Measurements from ENCODE around the gene KLRC1.
"Not testable (repeated sequence)": the region's sequence is repeated elsewhere in the genome, so short reads cannot be mapped to it uniquely, and the experiment has no call there.

Gene KLRC1

DNA sequence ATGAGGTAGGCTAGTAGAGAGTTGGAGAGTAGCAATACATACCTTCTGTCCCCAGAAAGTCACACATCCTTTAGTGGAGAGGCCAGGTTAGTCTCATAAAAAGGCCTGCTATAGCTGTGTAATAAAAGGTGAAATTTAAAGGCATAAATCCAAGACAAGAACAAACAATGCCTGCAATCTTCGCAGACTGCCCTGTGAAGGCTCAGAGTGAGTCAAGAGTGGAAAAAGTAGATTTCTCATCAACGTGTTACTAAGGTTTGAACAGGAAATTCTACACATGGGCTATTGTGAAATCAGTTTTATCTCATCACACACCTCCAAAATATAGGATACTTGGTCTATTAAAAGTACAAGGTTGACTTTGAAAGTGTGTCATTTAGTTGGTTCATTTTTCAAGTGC, at the start of gene KLRC1:
KLRC1 (minus strand) TSS at position 222 of the 400 bp plus-strand sequence. CDS start 2,221 bp downstream, outside the sequence.
- Histone ChIP-seq H3K9me3 (ENCODE audit: low read length) (no peaks in the 10 kb centered on the region), H2AFZ (ENCODE audit: low read depth, low read length) (no peak within 1 kb of the TSS), H3K4me3 (ENCODE audit: low read length) (no peak within 1 kb of the TSS), H3K4me1 (ENCODE audit: insufficient read depth, low read length) (no peaks in the 10 kb centered on the region), H3K27me3 (ENCODE audit: insufficient read depth, low read length) (no peaks in the 10 kb centered on the region), H3K36me3 (ENCODE audit: insufficient read depth, low read length) (no peaks in the 10 kb centered on the region)

DNA sequence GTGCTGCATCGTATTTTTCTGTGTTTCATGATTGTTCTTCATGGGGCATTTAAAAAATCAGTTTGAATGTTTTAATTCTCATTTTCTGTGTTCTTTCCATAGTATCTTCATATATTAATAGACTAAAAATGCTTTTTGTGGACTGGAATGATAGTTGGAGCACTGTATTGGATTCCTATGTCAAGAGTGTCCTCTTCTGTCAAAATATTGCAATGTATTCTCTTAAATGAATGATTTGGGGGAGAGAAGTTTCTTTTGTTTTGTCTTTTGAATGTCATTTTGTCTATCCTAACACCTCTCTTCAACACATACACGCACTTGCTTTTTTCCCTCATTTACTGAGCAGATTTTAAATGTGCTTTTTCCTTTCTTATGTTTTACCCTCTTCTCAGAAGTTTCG, 47.9 kb upstream of the KLRC1 start:
- Histone ChIP-seq H3K4me3 (ENCODE audit: low read length) (no peak overlapping the region), H3K27me3 (ENCODE audit: insufficient read depth, low read length) (no peaks in the 10 kb centered on the region), H3K36me3 (ENCODE audit: insufficient read depth, low read length) (no peaks in the 10 kb centered on the region), H3K4me1 (ENCODE audit: insufficient read depth, low read length) (peaks cover 2% of the 10 kb centered on the region), H2AFZ (ENCODE audit: low read depth, low read length) (no peak overlapping the region), H3K9me3 (ENCODE audit: low read length) (no peaks in the 10 kb centered on the region)

DNA sequence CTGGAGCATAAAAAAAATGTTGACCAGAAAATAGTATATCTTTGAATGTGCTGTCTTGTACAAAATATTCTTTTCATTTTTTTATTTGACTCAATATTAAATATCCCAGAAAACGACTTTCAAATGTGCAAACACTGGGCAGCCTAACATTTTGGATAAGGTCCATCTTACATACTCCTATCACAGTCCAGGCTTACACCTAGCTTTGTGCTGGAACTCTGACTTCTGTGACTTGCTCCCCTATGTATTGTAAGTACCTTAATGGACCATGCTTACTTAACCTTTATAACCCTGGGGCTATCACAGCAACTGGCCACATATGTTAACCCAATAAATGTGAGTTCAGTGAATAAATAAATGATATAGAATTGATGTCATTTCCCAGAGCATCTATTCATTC, 44.9 kb upstream of the KLRC1 start:
- Histone ChIP-seq H3K36me3 (ENCODE audit: insufficient read depth, low read length) (no peaks in the 10 kb centered on the region), H3K27me3 (ENCODE audit: insufficient read depth, low read length) (no peaks in the 10 kb centered on the region), H2AFZ (ENCODE audit: low read depth, low read length) (no peak overlapping the region), H3K4me1 (ENCODE audit: insufficient read depth, low read length) (peaks cover 2% of the 10 kb centered on the region), H3K9me3 (ENCODE audit: low read length) (no peaks in the 10 kb centered on the region), H3K4me3 (ENCODE audit: low read length) (no peak overlapping the region)

GRCh38 chr12:10497602-10498001, 44.4 kb upstream of the KLRC1 start:
- Histone ChIP-seq H3K4me3 (ENCODE audit: low read length) (no peak overlapping the region), H3K4me1 (ENCODE audit: insufficient read depth, low read length) (peaks cover 2% of the 10 kb centered on the region), H3K36me3 (ENCODE audit: insufficient read depth, low read length) (no peaks in the 10 kb centered on the region), H3K9me3 (ENCODE audit: low read length) (no peaks in the 10 kb centered on the region), H3K27me3 (ENCODE audit: insufficient read depth, low read length) (no peaks in the 10 kb centered on the region), H2AFZ (ENCODE audit: low read depth, low read length) (no peak overlapping the region)

- Histone ChIP-seq H2AFZ (ENCODE audit: low read depth, low read length) (no peak overlapping the region), H3K4me1 (ENCODE audit: insufficient read depth, low read length) (peaks cover 2% of the 10 kb centered on the region), H3K36me3 (ENCODE audit: insufficient read depth, low read length) (no peaks in the 10 kb centered on the region), H3K27me3 (ENCODE audit: insufficient read depth, low read length) (no peaks in the 10 kb centered on the region), H3K4me3 (ENCODE audit: low read length) (no peak overlapping the region), H3K9me3 (ENCODE audit: low read length) (no peaks in the 10 kb centered on the region)
Measured at GRCh38 chr12:10491766-10492165, 38.6 kb upstream of the KLRC1 start.

GRCh38 chr12:10487328-10487727, 34.2 kb upstream of the KLRC1 start:
- not testable (repeated sequence) for H2AFZ ChIP-seq (ENCODE audit: low read depth, low read length); H3K9me3 ChIP-seq (ENCODE audit: low read length); H3K27me3 ChIP-seq (ENCODE audit: insufficient read depth, low read length); H3K36me3 ChIP-seq (ENCODE audit: insufficient read depth, low read length); H3K4me1 ChIP-seq (ENCODE audit: insufficient read depth, low read length); H3K4me3 ChIP-seq (ENCODE audit: low read length)

DNA sequence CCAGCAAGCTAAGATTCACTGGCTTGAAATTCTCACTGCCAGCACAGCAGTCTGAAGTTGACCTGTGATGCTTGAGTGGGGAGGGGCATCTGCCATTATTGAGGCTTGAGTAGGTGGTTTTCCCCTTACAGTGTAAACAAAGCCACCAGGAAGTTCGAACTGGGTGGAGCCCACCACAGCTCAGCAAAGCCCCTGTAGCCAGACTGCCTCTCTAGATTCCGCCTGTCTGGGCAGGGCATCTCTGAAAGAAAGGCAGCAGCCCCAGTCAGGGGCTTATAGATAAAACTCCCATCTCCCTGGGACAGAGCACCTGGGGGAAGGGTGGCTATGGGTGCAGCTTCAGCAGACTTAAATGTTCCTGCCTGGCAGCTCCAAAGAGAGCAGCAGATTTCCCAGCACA, 28.7 kb upstream of the KLRC1 start:
- not testable (repeated sequence) for H3K9me3 ChIP-seq (ENCODE audit: low read length); H3K27me3 ChIP-seq (ENCODE audit: insufficient read depth, low read length); H3K4me1 ChIP-seq (ENCODE audit: insufficient read depth, low read length); H3K4me3 ChIP-seq (ENCODE audit: low read length); H3K36me3 ChIP-seq (ENCODE audit: insufficient read depth, low read length); H2AFZ ChIP-seq (ENCODE audit: low read depth, low read length)

DNA sequence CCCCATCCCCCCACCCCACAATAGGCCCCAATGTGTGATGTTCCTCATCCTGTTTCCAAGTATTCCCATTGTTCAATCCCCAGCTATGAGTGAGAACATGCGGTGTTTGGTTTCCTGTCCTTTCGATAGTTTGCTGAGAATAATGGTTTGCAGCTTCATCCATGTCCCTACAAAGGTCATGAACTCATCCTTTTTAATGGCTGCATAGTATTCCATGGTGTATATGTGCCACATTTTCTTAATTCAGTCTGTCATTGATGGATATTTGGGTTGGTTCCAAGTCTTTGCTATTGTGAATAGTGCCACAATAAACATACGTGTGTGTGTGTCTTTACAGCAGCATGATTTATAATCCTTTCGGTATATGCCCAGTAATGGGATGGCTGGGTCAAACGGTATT, 19.6 kb upstream of the KLRC1 start:
- not testable (repeated sequence) for H3K27me3 ChIP-seq (ENCODE audit: insufficient read depth, low read length); H3K4me3 ChIP-seq (ENCODE audit: low read length); H3K9me3 ChIP-seq (ENCODE audit: low read length); H3K4me1 ChIP-seq (ENCODE audit: insufficient read depth, low read length); H2AFZ ChIP-seq (ENCODE audit: low read depth, low read length); H3K36me3 ChIP-seq (ENCODE audit: insufficient read depth, low read length)

DNA sequence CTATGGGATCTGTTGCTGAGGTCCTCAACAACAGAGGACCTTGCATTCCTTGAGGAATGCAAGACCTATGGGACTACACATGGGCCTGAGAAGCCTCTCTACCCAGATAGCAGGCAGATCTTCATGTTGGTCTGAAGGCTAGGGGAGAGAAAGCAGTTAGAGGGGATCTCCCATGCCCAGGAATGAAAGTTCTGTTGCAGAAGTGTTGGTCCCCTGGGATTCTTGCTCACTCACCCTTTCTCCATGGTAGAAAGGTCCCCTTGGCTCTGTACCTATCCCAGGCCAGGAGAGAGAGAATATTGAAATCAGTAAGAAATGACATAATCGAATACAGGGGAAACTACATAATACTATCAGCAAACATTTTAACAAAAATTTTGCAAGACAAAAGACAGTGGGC, 16.5 kb upstream of the KLRC1 start:
- no peaks in the 10 kb centered on the region for H3K27me3 ChIP-seq (ENCODE audit: insufficient read depth, low read length)
- H3K4me3 ChIP-seq (ENCODE audit: low read length): no peak overlapping the region
- H2AFZ ChIP-seq (ENCODE audit: low read depth, low read length): no peak overlapping the region
- H3K9me3 ChIP-seq (ENCODE audit: low read length): no peaks in the 10 kb centered on the region
- no peaks in the 10 kb centered on the region for H3K36me3 ChIP-seq (ENCODE audit: insufficient read depth, low read length)
- H3K4me1 ChIP-seq (ENCODE audit: insufficient read depth, low read length): no peaks in the 10 kb centered on the region

GRCh38 chr12:10466311-10466710, 13.1 kb upstream of the KLRC1 start:
- H3K9me3 ChIP-seq (ENCODE audit: low read length): no peaks in the 10 kb centered on the region
- no peaks in the 10 kb centered on the region for H3K27me3 ChIP-seq (ENCODE audit: insufficient read depth, low read length)
- no peak overlapping the region for H3K4me3 ChIP-seq (ENCODE audit: low read length)
- no peaks in the 10 kb centered on the region for H3K4me1 ChIP-seq (ENCODE audit: insufficient read depth, low read length)
- H2AFZ ChIP-seq (ENCODE audit: low read depth, low read length): no peak overlapping the region
- no peaks in the 10 kb centered on the region for H3K36me3 ChIP-seq (ENCODE audit: insufficient read depth, low read length)

DNA sequence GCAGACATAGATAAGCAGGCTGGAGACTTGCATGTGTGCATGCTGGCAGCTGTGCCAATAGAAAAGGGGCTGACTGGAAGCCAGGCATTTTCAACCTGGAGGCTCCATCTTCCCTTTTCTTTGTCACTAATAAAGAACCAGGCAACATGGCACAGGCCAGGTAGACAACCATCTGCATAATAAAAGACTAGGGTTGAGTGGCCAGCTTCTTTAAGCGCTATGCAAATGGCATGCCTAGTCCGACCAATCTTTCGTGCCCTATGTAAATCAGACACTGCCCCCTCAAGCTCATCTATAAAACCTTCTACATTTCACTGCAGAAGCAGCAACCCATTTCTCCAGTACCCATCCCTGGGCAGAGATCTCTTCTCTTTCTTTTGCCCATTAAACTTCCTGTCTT, 4.6 kb upstream of the KLRC1 start:
- Histone ChIP-seq H3K36me3 (ENCODE audit: insufficient read depth, low read length) (no peaks in the 10 kb centered on the region), H3K4me1 (ENCODE audit: insufficient read depth, low read length) (no peaks in the 10 kb centered on the region), H2AFZ (ENCODE audit: low read depth, low read length) (no peak overlapping the region), H3K9me3 (ENCODE audit: low read length) (no peaks in the 10 kb centered on the region), H3K4me3 (ENCODE audit: low read length) (no peak overlapping the region), H3K27me3 (ENCODE audit: insufficient read depth, low read length) (no peaks in the 10 kb centered on the region)

DNA sequence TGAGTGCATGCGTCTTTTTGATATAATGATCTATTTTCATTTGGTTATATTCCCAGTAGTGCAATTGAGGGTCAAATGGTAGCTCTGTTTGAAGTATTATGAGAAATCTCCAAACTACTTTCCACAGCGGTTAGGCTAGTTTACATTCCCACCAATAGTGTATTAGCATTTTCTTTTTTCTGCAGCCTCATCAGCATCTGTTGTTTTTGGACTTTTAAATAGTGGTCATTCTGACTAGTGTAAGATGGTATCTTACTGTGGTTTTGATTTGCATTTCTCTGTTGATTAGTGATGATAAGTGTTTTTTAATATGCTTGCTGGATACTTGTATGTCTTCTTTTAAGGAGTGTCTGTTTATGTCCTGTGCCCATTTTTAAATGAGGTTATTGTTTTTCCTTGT, 3.7 kb upstream of the KLRC1 start:
- no peaks in the 10 kb centered on the region for H3K9me3 ChIP-seq (ENCODE audit: low read length)

DNA sequence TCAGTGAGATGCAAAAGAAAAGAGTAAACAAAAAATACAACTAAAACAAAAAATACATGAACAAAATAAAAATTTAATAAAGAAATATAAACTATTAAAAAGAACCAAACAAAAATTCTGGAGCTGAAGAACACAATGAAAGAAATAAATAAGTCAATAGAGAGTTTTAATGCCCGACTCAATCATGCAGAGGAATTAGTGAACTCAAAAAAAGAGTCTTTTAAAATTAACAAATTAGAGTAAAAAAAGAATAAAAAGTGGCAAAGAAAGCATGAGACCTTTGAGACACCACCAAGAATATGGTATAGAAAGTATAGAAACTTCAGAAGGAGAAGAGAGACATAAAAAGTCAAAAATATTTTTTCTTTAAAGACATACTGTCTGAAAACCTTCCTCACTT, 2.6 kb upstream of the KLRC1 start:
- no peak overlapping the region for H3K4me3 ChIP-seq (ENCODE audit: low read length)
- H3K27me3 ChIP-seq (ENCODE audit: insufficient read depth, low read length): no peaks in the 10 kb centered on the region
- no peaks in the 10 kb centered on the region for H3K9me3 ChIP-seq (ENCODE audit: low read length)
- no peaks in the 10 kb centered on the region for H3K36me3 ChIP-seq (ENCODE audit: insufficient read depth, low read length)
- H2AFZ ChIP-seq (ENCODE audit: low read depth, low read length): no peak overlapping the region
- no peaks in the 10 kb centered on the region for H3K4me1 ChIP-seq (ENCODE audit: insufficient read depth, low read length)

More for the DNA sequence above, 3.7 kb upstream of the KLRC1 start:
- Histone ChIP-seq H2AFZ (ENCODE audit: low read depth, low read length) (no peak overlapping the region), H3K27me3 (ENCODE audit: insufficient read depth, low read length) (no peaks in the 10 kb centered on the region), H3K4me1 (ENCODE audit: insufficient read depth, low read length) (no peaks in the 10 kb centered on the region), H3K4me3 (ENCODE audit: low read length) (no peak overlapping the region), H3K36me3 (ENCODE audit: insufficient read depth, low read length) (no peaks in the 10 kb centered on the region)

DNA sequence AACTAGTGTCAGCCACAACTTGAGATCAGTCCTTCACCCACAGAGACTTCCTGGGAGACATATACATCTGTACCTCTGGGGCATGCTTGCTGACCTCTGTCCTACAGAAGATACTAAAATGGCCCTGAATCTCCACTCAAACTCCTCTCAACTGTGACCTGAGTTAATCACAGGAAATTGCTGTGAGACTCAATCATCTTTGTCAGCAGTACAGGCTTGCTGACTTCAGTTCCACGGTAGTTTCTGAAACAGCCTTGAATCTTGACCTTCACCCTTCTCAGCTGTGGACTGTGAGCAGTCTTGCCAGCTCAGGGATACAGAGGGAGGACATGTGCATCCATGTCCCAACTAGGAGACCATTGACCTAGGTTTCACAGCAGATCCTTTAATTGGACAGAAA, 1.4 kb upstream of the KLRC1 start:
- Histone ChIP-seq H3K9me3 (ENCODE audit: low read length) (no peaks in the 10 kb centered on the region), H3K36me3 (ENCODE audit: insufficient read depth, low read length) (no peaks in the 10 kb centered on the region), H3K4me1 (ENCODE audit: insufficient read depth, low read length) (no peaks in the 10 kb centered on the region), H3K4me3 (ENCODE audit: low read length) (no peak overlapping the region), H2AFZ (ENCODE audit: low read depth, low read length) (no peak overlapping the region), H3K27me3 (ENCODE audit: insufficient read depth, low read length) (no peaks in the 10 kb centered on the region)

Data from neuron (in vitro differentiated cells).